ENCODE measurements around the gene LHFPL6.

DNA sequence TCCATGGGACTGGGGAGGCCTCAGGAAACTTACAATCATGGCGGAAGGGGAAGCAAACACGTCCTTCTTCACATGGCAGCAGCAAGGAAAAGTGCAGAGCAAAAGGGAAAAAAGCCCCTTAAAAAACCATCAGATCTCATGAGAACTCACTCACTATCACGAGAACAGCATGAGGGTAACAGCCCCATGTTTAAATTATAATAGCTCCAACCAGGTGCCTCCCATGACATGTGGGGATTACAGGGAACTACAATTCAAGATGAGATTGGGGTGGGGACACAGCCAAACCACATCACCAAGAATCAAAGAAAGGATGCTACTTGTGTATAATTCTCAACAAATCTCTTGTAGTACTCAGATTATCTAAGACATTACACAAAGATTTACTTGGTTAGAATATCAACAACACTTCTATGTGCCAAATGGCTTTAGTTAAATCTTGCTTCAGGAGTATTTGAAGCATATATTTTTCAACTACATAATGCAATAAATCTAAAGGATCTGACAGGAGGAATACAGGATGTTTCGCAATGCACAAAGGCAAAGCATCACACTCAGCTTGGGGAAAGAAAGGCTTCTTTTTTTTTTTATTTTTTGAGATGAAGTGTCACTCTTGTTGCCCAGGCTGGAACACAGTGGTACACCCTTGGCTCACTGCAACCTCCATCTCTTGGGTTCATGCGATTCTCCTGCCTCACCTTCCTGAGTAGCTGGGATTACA lies 180.0 kb downstream of the LHFPL6 start:
- TF ChIP-seq, protein P1, sequence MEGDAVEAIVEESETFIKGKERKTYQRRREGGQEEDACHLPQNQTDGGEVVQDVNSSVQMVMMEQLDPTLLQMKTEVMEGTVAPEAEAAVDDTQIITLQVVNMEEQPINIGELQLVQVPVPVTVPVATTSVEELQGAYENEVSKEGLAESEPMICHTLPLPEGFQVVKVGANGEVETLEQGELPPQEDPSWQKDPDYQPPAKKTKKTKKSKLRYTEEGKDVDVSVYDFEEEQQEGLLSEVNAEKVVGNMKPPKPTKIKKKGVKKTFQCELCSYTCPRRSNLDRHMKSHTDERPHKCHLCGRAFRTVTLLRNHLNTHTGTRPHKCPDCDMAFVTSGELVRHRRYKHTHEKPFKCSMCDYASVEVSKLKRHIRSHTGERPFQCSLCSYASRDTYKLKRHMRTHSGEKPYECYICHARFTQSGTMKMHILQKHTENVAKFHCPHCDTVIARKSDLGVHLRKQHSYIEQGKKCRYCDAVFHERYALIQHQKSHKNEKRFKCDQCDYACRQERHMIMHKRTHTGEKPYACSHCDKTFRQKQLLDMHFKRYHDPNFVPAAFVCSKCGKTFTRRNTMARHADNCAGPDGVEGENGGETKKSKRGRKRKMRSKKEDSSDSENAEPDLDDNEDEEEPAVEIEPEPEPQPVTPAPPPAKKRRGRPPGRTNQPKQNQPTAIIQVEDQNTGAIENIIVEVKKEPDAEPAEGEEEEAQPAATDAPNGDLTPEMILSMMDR (conservative IDR thresholded peaks at IDR 0.05; ENCODE audit: low read depth in 2 of 2), result no peak
- TF ChIP-seq EZH2 (IDR thresholded peaks at IDR 0.05; ENCODE audit: low read depth, unreplicated experiment) (no peak), EZH2phosphoT487 (IDR thresholded peaks at IDR 0.05; ENCODE audit: unreplicated experiment) (no peak)

All from GM23338 (cell line).